ENCODE results near the gene ITCH.

The ITCH gene

GRCh38 chr20:34560141-34560523, 197.1 kb downstream of the ITCH start:
- no peak for DNase-seq

GRCh38 chr20:34560614-34561013, 197.5 kb downstream of the ITCH start:
- no peak for DNase-seq

Data from inflammatory macrophage treated with lipopolysaccharide for 1 hour (primary cell).